Fibroblast of lung (primary cell): ENCODE measurements around the gene PLEKHJ1. TPM values are rescaled to one million over a fixed set of nuclear protein-coding genes. Genes with fewer than 3 reads are reported as not detected.

Experiments used
- DNase-seq, 2 donors: peaks; one replicate each; pipeline versions ENCODE4 v3.0.0 to v3.0.0-alpha.2; 2010; ENCODE audit warnings: low read depth in 2 of 2
- H2AFZ ChIP-seq: 2 replicates; pipeline ENCODE4 v1.5.1; 2012; ENCODE audit warnings: low read length, control low read depth, inconsistent platforms
- H3K27ac ChIP-seq: 2 replicates; pipeline ENCODE4 v1.5.1; 2011; ENCODE audit warnings: low read length, control low read depth; ENCODE audit not compliant: insufficient read depth
- H3K27me3 ChIP-seq: 2 replicates; pipeline ENCODE4 v1.5.1; 2011; ENCODE audit warnings: mild to moderate bottlenecking, low read length; ENCODE audit not compliant: control insufficient read depth, insufficient read depth
- H3K36me3 ChIP-seq: 2 replicates; pipeline ENCODE4 v1.5.1; 2011; ENCODE audit warnings: low read length; ENCODE audit not compliant: control insufficient read depth, insufficient read depth
- H3K4me1 ChIP-seq: 2 replicates; pipeline ENCODE4 v1.5.1; 2011; ENCODE audit warnings: low read length; ENCODE audit not compliant: control insufficient read depth, insufficient read depth; ENCODE audit errors: extremely low read depth
- H3K4me2 ChIP-seq: 2 replicates; pipeline ENCODE4 v1.5.1; 2011; ENCODE audit warnings: low read length, control low read depth; ENCODE audit not compliant: insufficient read depth; ENCODE audit errors: extremely low read depth
- H3K4me3 ChIP-seq, 4 experiments: fragments of 200-600 bp in 1 of 4; sonication (generic) in 1 of 4; replicated peaks in 1 of 4; 2 replicates each; pipeline ENCODE4 v1.5.1; 2011 to 2016; ENCODE audit warnings: low read length in 4 of 4, low read depth in 3 of 4, mild to moderate bottlenecking in 3 of 4, control low read depth in 2 of 4, inconsistent platforms in 1 of 4, mixed read lengths in 1 of 4; ENCODE audit not compliant: insufficient read depth in 1 of 4; ENCODE audit errors: control extremely low read depth in 1 of 4
- H3K79me2 ChIP-seq: 2 replicates; pipeline ENCODE4 v1.5.1; 2012; ENCODE audit warnings: mild to moderate bottlenecking, low read length, inconsistent platforms; ENCODE audit not compliant: control insufficient read depth, insufficient read depth
- H3K9ac ChIP-seq: 2 replicates; pipeline ENCODE4 v1.5.1; 2011; ENCODE audit warnings: mild to moderate bottlenecking, low read length, control low read depth; ENCODE audit not compliant: insufficient read depth
- H3K9me3 ChIP-seq: 2 replicates; pipeline ENCODE4 v1.5.1; 2012; ENCODE audit warnings: low read depth, low read length; ENCODE audit not compliant: control insufficient read depth, insufficient read depth
- H4K20me1 ChIP-seq: 2 replicates; pipeline ENCODE4 v1.5.1; 2011; ENCODE audit warnings: low read length; ENCODE audit not compliant: control insufficient read depth, insufficient read depth; ENCODE audit errors: extremely low read depth
- EZH2 ChIP-seq: IDR thresholded peaks from 2 replicates; pipeline ENCODE4 v1.5.1; 2012; ENCODE audit warnings: low read length, control low read depth, mild to moderate bottlenecking; ENCODE audit errors: missing control alignments
- polyA plus RNA-seq, 2 donors: library from polyadenylated mRNA; depleted of rRNA in 1 of 2; stranded (reverse) in 1 of 2; unstranded in 1 of 2; fragments of >200 nt; gene quantifications; 2 replicates each; pipeline ENCODE4 v1.2.1, GENCODE V29; 2011 to 2012; ENCODE audit warnings: missing spikeins in 1 of 2
- total RNA-seq: library from RNA; depleted of rRNA; stranded (reverse); fragments of >200 nt; gene quantifications from 2 replicates; pipeline ENCODE4 v1.2.1, GENCODE V29; 2014
- TF ChIP-seq, protein P1 (sequence below), 2 donors: IDR thresholded peaks in 1 of 2; conservative IDR thresholded peaks in 1 of 2; 1 replicate in 1 of 2; 2 replicates in 1 of 2; pipeline ENCODE4 v1.5.1; 2011 to 2012; ENCODE audit warnings: low read length in 2 of 2, control low read depth in 1 of 2, inconsistent platforms in 1 of 2, low read depth in 1 of 2, mild to moderate bottlenecking in 1 of 2

The PLEKHJ1 gene
- total and polyA plus RNA-seq, 2 donors (not counting 1 experiment from before 2014, with no cell fraction given), result 34.9 to 61.3 TPM

DNA sequence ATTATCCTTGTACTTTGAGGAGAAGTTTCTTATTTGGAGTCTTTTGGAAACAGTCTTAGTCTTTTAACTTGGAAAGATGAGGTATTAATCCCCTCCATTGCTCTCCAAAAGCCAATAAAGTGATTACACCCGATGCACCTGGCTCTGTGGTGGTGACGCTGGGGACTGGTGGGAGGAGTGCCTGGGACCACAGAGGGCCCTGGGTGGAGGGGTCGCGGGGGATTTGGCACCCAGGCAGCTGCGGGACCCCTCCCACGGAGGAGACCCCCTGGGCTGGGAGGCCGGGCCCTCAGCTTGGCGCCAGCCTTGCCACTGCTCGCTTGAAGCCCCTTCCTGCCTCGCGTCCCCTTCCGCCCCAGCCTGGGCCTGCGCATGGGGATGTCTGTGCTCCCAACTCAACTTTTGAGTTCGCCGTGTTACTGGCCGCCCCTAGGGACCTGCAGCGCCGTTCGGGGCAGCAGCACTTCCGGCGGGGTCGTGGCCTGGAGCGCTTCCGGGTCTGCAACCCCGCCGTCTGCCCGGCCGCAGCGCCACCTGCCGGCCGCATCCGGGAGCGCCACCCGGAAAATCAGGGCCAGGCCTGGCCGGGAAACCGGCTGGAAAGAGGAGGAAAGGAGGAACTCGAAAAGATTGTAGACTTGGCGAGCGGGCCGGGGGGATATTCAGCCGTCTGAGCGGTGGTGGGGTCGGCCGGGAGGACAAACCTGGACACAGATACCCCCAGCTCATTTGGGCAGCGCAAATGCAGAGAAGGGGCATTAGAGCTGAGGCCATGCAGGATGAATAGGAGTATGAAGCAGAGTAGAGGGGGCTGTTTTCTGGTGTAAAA is 37.4 kb upstream of the PLEKHJ1 start:
- peaks cover 4% of the 10 kb centered on the region for H4K20me1 ChIP-seq
- no peak overlapping the region for H2AFZ ChIP-seq
- peak overlapping the region; percentile 42 for H3K9ac ChIP-seq
- H3K79me2 ChIP-seq, result peaks cover 57% of the 10 kb centered on the region
- peak; percentile 64 to 66 for DNase-seq
- H3K4me3 ChIP-seq, result peak overlapping the region; percentile 5 to 45 (median 34)
- TF ChIP-seq, protein P1, sequence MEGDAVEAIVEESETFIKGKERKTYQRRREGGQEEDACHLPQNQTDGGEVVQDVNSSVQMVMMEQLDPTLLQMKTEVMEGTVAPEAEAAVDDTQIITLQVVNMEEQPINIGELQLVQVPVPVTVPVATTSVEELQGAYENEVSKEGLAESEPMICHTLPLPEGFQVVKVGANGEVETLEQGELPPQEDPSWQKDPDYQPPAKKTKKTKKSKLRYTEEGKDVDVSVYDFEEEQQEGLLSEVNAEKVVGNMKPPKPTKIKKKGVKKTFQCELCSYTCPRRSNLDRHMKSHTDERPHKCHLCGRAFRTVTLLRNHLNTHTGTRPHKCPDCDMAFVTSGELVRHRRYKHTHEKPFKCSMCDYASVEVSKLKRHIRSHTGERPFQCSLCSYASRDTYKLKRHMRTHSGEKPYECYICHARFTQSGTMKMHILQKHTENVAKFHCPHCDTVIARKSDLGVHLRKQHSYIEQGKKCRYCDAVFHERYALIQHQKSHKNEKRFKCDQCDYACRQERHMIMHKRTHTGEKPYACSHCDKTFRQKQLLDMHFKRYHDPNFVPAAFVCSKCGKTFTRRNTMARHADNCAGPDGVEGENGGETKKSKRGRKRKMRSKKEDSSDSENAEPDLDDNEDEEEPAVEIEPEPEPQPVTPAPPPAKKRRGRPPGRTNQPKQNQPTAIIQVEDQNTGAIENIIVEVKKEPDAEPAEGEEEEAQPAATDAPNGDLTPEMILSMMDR (conservative IDR thresholded peaks at IDR 0.05 in 1 of 2, IDR thresholded peaks at IDR 0.05 in 1 of 2; ENCODE audit: low read depth in 1 of 2, low read length in 2 of 2), result peak; percentile 62 to 79
- no peak for TF ChIP-seq EZH2
- peak overlapping the region; percentile 88 for H3K4me2 ChIP-seq
- peaks cover 20% of the 10 kb centered on the region for H3K36me3 ChIP-seq
- H3K4me1 ChIP-seq, result peaks cover 9% of the 10 kb centered on the region
- no peaks in the 10 kb centered on the region for H3K9me3 ChIP-seq
- no peaks in the 10 kb centered on the region for H3K27me3 ChIP-seq
- peak overlapping the region; percentile 57 for H3K27ac ChIP-seq

DNA sequence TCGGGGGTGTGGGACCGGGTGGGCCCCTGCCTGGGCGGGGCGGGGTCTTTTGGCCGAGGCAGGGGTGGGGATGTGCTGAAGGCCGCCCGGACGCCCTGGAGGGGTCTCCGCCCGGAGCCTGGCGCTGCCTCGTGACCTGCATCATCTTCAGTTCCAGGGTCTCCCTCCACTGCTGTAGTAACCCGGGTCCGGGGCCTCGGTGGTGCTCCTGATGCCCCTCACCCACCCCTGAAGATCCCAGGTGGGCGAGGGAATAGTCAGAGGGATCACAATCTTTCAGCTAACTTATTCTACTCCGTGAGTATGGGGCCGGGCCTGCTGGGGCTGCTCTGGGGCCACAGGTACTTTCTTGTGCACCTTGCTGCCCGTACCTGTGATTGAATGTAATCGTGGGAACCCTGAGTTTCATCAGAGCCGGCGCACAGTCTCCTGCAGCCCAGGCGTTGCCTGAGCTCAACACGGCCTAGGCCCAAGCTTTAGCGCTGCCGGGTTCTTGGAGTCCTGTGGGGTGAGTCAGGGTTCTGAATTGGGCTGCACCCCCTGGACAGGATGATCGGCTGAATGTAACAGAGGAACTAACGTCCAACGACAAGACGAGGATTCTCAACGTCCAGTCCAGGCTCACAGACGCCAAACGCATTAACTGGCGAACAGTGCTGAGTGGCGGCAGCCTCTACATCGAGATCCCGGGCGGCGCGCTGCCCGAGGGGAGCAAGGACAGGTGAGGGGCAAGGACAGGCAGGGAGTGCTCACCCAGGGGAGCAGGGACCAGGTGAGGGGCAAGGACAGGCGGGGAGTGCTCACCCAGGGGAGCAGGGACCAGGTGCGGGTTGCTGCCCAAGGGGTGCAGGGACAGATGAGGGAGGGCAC is 35.3 kb upstream of the PLEKHJ1 start:
- Histone ChIP-seq H3K9ac (peak overlapping the region; percentile 97), H3K9me3 (no peaks in the 10 kb centered on the region), H3K4me2 (peak overlapping the region; percentile 42), H3K4me3 (peak overlapping the region; percentile 47 to 99 (median 84)), H3K79me2 (peaks cover 57% of the 10 kb centered on the region), H4K20me1 (peaks cover 4% of the 10 kb centered on the region), H3K27ac (peak overlapping the region; percentile 88), H3K4me1 (peaks cover 14% of the 10 kb centered on the region), H3K36me3 (peaks cover 20% of the 10 kb centered on the region), H2AFZ (no peak overlapping the region), H3K27me3 (no peaks in the 10 kb centered on the region)
- peak; percentile 61 to 87 for DNase-seq
- TF ChIP-seq, protein P1 (conservative IDR thresholded peaks at IDR 0.05 in 1 of 2, IDR thresholded peaks at IDR 0.05 in 1 of 2; ENCODE audit: low read depth in 1 of 2, low read length in 2 of 2), result no peak
- TF ChIP-seq EZH2, result no peak
